Cardiac muscle cell (in vitro differentiated cells and primary cell): ENCODE measurements around the gene ZSCAN5B. TPM values are rescaled to one million over a fixed set of nuclear protein-coding genes. Genes with fewer than 3 reads are reported as not detected.
"Not testable (repeated sequence)": the region's sequence is repeated elsewhere in the genome, so short reads cannot be mapped to it uniquely, and the experiment has no call there.

Source experiments
- DNase-seq, 2 donors: peaks; one replicate each; pipeline versions ENCODE4 v3.0.0 to v3.0.0-alpha.2; 2010 to 2017; ENCODE audit warnings: low read depth in 1 of 2, low spot score in 1 of 2
- H3K27ac ChIP-seq: fragments of 200-600 bp; sonication (generic); 2 replicates; pipeline ENCODE4 v1.5.1; 2016
- H3K27me3 ChIP-seq: fragments of 200-600 bp; sonication (generic); 2 replicates; pipeline ENCODE4 v1.6.0; 2016; ENCODE audit warnings: control low read depth
- H3K36me3 ChIP-seq: fragments of 200-600 bp; sonication (generic); 2 replicates; pipeline ENCODE4 v1.5.1; 2016; ENCODE audit warnings: control low read depth
- H3K4me1 ChIP-seq: fragments of 200-600 bp; sonication (generic); 2 replicates; pipeline ENCODE4 v1.8.1; 2017; ENCODE audit warnings: low read depth, mild to moderate bottlenecking, mixed run types
- H3K4me3 ChIP-seq: fragments of 200-600 bp; sonication (generic); 2 replicates; pipeline ENCODE4 v1.5.1; 2016; ENCODE audit warnings: mild to moderate bottlenecking
- H3K9me3 ChIP-seq: fragments of 200-600 bp; sonication (generic); 2 replicates; pipeline ENCODE4 v1.5.1; 2017; ENCODE audit warnings: low read depth, mild to moderate bottlenecking, control low read depth
- CTCF ChIP-seq: IDR thresholded peaks from 2 replicates; pipeline ENCODE4 v1.5.1; 2012; ENCODE audit warnings: low read depth, mild to moderate bottlenecking, low read length
- polyA plus RNA-seq: library from polyadenylated mRNA; unstranded; fragments of >200 nt; fragmentation: Nextera tagmentation; extraction: Ambion mirVana; gene quantifications from 2 replicates; pipeline ENCODE4 v1.2.1, GENCODE V29; 2016
- total RNA-seq: library from RNA; depleted of rRNA; stranded (reverse); fragments of >200 nt; gene quantifications from 2 replicates; pipeline ENCODE4 v1.2.3, GENCODE V29; 2016

ZSCAN5B gene
- total and polyA plus RNA-seq, 2 experiments from 2014 or later = not detected

- Histone ChIP-seq H3K4me3 (no peak overlapping the region), H3K27ac (no peak overlapping the region), H3K36me3 (no peaks in the 10 kb centered on the region), H3K4me1 (no peaks in the 10 kb centered on the region), H3K9me3 (no peaks in the 10 kb centered on the region), H3K27me3 (no peaks in the 10 kb centered on the region)
- TF ChIP-seq CTCF = no peak
- no peak for DNase-seq
Measured at GRCh38 chr19:56189785-56190184, 7.8 kb downstream of the ZSCAN5B start.

- TF ChIP-seq CTCF = no peak
- no peaks in the 10 kb centered on the region for H3K4me1 ChIP-seq
- no peak for DNase-seq
- H3K27me3 ChIP-seq = no peaks in the 10 kb centered on the region
- H3K27ac ChIP-seq = no peak overlapping the region
- no peaks in the 10 kb centered on the region for H3K9me3 ChIP-seq
- no peaks in the 10 kb centered on the region for H3K36me3 ChIP-seq
- no peak overlapping the region for H3K4me3 ChIP-seq
Measured at GRCh38 chr19:56177564-56178243, 19.9 kb downstream of the ZSCAN5B start.

- DNase-seq = no peak
- Histone ChIP-seq H3K4me1 (no peaks in the 10 kb centered on the region), H3K27ac (no peak overlapping the region), H3K27me3 (no peaks in the 10 kb centered on the region), H3K9me3 (no peaks in the 10 kb centered on the region), H3K36me3 (no peaks in the 10 kb centered on the region), H3K4me3 (no peak overlapping the region)
- TF ChIP-seq CTCF = no peak
Measured at GRCh38 chr19:56176881-56177280, 20.7 kb downstream of the ZSCAN5B start.

DNA sequence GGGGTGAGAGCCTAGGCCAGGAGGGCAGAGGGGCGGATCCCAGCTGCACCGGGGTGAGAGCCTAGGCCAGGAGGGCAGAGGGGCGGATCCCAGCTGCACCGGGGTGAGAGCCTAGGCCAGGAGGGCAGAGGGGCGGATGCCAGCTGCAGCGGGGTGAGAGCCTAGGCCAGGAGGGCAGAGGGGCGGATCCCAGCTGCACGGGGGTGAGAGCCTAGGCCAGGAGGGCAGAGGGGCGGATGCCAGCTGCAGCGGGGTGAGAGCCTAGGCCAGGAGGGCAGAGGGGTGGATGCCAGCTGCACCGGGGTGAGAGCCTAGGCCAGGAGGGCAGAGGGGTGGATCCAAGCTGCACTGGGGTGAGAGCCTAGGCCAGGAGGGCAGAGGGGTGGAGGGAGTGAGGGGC is 21.3 kb downstream of the ZSCAN5B start:
- not testable (repeated sequence) for H3K4me3 ChIP-seq, H3K36me3 ChIP-seq, H3K27ac ChIP-seq, H3K27me3 ChIP-seq, H3K4me1 ChIP-seq, H3K9me3 ChIP-seq, DNase-seq

GRCh38 chr19:56175861-56176307 is 21.7 kb downstream of the ZSCAN5B start, which contains the start of gene GALP:
Gene GALP, plus strand, starts transcription at chr19:56176008. Its CDS starts 1,101 bp downstream, at chr19:56177109.
- H3K27me3 ChIP-seq, H3K4me3 ChIP-seq, H3K9me3 ChIP-seq, H3K27ac ChIP-seq, H3K4me1 ChIP-seq, H3K36me3 ChIP-seq, DNase-seq: not testable (repeated sequence)

DNA sequence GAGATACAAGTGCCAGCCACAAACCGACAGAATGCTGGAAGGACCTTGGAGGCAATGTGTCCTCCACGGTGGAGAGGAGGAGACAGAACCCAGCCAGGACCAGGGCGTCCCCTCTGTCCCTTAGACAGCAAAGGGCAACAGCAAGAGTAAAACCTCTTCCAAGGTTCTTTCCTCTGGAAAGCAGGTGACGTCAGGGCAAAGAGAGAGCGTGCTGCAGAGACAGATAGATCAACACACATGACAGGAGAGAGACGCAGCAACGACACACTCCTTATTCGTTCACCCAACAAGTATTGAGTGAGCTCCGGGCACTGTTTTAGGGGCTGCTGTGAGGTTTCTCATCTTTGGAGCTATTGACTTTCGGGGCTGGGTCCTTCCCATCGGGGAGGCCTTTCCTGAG is 23.0 kb downstream of the ZSCAN5B start:
- H3K27me3 ChIP-seq = no peaks in the 10 kb centered on the region
- TF ChIP-seq CTCF = no peak
- no peak overlapping the region for H3K4me3 ChIP-seq
- no peak overlapping the region for H3K27ac ChIP-seq
- H3K4me1 ChIP-seq = no peaks in the 10 kb centered on the region
- no peaks in the 10 kb centered on the region for H3K36me3 ChIP-seq
- H3K9me3 ChIP-seq = no peaks in the 10 kb centered on the region
- DNase-seq = no peak
